HG03469 (cell line): Measurements from ENCODE around the gene TSHZ1.
"Not testable (repeated sequence)": the region's sequence is repeated elsewhere in the genome, so short reads cannot be mapped to it uniquely, and the experiment has no call there.

Experiments
- ATAC-seq: cut with Tn5 transposase; IDR thresholded peaks from one replicate; pipeline ENCODE4 v1.9.1; 2021; ENCODE audit warnings: mild to moderate bottlenecking, moderate library complexity, moderate number of reproducible peaks; ENCODE audit not compliant: unreplicated experiment

Gene TSHZ1

DNA sequence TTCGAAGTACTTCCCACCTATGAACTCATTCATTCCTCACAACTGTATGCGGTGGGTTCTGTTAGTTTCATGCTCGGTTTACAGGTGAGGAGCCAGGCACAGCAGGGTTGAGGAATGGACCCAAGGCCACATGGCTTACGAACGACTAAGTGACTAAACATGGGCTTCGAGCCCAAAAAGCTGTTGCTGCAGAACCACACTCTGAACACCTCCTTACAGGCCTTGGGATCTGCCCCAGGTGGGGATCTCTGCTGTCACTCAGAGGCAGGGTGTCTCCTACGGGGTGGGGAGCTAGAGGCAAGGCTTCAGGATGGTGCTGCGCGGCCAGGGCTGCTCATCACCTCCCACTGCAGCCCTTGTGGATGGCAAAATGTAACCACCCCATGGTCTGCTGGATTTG lies 80.9 kb downstream of the TSHZ1 start:
- ATAC-seq = no peak

DNA sequence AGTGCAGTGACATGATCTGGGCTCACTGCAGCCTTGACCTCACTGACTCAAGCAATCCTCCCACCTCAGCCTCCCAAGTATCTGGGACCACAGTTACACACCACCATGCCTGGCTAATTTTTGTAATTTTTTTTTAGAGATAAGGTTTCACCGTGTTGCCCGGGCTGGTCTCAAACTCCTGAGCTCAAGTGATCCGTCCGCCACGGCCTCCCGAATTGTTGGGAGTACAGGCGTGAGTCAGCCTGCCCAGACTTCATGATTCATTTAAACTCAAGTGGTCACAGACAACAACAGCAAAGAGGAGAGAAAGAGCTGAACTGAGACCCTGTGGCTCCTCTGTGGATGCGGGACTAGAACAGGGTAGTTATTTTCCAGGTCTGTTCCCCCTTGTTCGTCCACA lies 83.0 kb downstream of the TSHZ1 start:
- ATAC-seq = no peak

DNA sequence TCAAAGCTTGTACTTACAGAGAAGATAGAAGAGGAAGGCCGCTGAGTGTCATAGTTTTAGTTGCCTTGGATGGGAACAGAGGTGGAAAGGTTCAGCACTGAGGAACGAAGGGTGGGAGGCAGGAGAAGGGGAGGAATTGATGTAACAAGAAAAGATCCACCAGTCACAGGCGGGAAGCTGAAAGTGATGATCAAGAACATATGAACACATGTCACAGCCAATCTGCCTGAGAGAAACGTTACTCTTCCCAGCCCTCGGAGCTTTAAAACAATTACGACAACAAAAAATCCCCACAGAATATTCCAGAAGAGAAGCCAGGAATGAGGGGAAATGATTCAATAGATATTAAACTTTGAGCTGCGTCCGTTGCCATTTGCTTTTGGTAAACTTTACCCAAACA lies 87.1 kb downstream of the TSHZ1 start:
- ATAC-seq = no peak

DNA sequence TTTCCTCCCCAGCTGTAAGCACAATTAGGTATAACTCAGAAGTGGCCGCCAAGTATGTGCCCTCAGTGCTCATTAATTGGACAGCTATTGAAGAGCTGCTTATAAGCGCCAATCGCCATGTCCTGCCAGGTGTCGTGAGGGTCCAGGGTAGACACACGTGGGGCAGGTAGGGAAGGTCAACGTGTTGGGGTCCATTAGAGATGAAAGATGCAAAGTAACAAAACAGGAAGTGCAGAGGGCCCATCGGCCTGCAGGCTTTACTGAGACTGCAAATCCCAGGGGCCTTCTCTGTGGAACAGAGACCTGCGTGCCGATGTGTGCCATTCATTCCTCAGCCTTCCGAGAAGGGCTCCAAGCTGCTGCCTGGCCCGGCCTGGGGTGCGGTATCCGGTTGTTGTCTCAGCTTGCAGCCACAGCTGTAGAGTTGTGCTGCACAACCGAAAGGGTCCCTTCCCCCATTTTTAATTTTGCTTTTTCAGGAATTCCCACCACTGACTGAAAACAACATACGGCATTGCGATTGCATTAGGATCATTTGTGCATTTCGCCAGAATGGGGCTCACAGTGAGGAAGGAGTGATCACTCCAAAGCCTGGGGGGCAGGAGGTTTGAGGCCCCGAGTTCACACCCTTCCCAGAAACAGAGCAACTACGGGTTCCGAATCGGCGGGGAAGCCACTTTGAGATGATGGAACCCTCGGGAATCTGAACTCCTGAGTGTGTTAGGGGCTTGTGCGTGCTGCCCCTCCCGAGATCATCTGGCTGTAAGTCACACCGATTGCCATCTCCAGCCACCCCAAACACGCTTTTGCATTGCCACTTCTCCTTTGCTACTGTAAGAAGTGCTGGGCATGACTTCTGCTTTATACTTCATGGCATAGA lies 94.3 kb downstream of the TSHZ1 start:
- ATAC-seq = no peak

DNA sequence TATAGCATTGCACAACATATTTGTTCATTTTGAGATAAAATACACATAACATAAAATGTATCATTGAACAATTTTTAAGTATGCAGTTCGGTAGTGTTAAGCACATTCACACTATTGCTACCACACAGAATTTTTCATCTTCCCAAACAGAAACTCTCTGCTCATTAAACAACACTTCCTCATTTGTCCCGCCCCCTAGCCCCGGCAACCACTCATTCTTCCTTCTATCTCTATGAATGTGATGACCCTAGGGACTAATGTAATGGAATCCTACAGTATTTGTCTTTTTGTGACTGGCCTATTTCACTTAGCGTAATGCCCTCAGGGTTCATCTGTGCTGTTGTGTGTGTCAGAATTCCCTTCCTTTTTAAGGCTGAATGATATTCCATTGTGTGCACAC lies 95.4 kb downstream of the TSHZ1 start:
- no peak for ATAC-seq

DNA sequence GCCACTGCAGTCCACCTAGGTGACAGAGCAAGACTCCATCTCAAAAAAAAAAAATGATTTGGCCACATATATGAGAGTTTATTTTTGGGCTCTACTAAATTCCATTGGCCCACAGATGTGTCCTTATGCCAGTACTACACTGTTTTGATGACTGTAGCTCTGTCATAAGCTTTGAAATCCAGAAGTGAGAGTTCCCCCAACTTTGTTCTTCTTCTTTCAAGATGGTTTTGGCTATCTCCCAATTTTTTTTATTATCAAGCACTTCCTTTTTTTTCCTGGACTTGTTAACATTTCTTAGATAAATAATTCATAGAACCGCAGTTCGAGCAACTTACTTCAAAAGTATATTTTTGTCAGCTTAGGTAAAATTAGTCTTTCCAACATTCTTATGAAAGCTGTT lies 96.9 kb downstream of the TSHZ1 start:
- no peak for ATAC-seq

DNA sequence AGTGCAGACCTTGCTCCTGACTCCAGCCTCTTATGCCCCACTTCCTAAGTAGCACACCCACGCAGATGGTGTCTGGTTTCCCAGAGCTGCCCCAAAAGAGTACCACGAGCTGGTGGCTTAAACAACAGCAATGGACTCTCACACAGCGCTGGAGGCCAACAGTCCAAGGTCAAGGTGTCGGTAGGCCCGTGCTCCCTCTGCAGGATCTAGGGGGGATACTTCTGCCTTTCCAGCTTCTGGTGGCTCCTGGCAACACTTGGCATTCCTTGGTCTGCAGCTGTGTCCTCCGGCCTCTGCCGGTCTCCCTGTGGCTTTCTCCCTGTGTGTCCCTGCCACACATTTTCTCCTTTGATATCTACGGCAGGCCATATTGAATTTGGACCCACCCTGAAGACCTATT lies 99.0 kb downstream of the TSHZ1 start:
- ATAC-seq = no peak

DNA sequence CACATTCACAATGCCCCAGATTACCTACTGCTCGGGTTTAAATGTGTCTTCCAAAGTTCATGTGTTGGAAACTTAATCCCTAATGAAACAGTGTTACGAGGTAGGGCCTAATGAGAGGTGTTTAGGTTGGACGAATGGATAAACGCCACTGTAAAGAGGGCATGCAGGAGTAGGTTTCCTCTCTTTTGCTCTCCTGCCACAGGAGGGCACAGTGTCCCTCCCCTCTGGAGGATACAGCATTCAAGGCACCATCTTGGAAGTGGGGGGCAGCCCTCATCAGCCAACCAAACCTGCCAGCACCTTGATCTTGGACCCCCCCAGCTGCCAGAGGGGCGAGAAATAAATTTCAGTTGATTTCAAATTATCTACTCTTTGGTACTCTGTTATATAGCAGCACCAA lies 103.5 kb downstream of the TSHZ1 start:
- no peak for ATAC-seq

DNA sequence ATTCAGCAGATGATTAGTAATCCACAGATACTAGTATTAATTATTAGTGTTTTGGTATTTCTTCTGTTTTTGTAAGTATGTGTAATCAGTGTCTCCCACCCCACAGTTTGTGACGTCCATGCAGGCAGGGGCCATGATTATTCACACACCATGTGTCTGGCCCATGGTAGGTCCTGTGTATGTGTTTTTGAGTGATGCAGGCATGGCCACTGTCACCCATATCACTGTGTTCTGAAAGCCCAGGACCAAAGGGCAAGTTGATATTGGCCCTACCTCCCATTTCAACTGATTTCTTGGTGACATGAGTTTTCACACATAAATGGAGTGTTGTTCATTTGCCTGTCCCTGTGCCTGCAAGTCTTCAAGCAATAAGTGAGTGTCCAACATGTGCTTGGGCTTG lies 104.0 kb downstream of the TSHZ1 start:
- ATAC-seq = no peak

DNA sequence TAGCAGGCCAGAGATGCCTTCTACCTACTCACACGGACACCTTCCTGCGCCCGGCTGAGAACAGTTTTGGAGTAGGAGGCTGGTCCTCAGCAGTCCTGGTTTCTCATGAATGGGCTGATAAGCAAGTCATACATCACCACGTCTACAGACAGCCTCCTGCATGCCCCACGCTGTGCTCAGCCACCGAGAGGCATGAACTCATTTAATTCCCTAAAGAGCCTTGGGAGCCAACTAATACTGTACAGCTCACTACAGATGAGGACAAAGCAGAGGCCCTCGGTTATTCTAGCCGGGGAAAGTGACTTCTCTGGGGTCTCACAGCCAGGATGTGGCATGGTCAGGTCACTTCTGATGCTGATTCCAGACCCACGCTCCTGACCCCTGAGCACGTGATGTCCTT lies 105.6 kb downstream of the TSHZ1 start:
- ATAC-seq = no peak

DNA sequence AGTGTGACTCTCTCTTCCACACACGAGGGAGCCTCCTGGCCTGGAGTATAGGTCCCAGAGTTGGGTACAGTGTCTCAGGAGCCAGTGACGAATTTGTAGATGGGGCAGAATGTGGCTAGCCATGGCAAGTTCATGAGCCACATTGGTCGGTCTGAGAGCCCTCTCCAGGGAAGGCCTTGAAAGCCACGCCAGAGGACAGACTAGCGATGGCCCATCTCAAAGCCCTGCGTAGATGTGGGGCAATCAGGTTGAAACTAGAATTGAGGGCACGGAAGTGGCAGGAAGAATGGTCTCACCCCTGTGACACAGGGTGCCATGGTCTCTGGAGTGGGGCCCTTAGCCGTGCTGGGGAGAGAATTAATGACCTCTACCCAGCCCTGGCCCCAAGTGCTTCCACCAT lies 106.2 kb downstream of the TSHZ1 start:
- ATAC-seq = no peak

DNA sequence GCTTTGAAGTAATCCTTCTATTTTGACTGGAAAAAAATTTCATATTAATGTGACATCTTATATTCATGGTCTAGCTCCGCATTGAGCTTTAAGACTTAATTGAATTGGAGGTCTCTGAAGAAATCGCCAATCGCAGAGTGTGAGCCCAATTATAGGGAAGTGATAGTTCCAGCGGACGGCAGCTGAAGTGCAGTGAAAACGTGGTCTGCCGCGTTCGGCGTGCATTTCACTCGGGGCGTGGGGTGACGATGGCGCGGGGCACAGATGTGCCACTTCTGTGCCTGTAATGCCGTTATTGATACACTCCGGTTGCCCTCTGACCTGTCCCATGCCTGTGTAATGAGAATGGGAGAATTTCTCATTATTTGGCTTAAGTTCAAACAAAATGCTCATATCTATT lies 106.7 kb downstream of the TSHZ1 start:
- ATAC-seq = no peak

DNA sequence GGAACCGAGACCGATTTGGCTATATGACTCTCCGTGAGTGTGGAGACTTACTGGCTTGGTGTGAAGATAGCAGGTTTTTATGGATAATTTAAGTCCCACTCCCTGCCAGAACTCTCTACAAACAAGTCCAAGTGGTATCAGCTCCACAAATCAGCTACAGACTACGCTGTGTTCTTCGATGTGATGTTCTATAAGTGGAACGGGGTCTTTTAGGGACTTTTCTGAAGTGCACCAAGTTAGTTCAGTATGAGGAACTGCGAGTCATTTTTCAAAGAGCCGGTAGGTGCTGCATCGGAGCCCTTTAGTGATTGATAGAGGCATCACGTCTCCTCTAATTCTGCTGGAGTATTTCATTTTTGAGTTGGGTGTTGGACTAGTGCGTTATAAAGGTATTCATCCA lies 107.1 kb downstream of the TSHZ1 start:
- ATAC-seq = no peak

DNA sequence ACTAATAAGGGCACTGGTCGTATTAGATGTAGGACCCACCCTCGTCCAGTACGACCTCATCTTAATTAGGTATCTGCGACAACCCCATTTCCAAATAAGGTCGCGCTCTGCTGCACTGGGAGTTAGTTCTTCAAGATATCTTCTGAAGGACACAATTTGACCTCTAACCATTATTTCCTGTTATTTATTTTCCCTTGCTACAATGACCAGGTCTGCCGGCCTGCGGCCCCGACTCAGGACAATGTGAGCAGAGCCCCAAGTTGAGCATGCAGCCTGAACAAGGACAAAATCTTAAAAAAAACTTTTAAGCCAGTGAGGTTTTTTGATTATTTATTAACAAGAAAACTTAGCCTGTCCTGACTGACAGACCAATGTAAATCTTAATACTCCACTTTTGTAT lies 109.3 kb downstream of the TSHZ1 start:
- ATAC-seq = no peak

DNA sequence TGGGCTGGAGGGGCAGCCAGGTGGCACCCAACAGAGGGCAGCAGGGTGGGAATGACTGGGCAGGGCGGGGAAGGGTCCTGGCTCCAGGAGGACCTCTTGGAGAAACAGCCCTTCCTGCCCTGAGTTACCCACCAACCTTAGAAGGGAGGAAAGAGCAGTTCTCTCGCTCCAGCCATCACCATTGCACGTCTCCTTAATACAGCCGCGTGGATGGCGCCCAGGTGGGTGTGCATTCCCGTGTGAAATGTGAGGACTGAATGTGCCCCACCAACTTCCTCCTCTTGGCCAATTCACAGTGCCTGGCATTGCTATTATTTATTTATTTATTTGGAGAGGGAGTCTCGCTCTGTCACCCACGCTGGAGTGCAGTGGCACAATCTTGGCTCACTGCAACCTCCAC lies 109.9 kb downstream of the TSHZ1 start:
- ATAC-seq = no peak

DNA sequence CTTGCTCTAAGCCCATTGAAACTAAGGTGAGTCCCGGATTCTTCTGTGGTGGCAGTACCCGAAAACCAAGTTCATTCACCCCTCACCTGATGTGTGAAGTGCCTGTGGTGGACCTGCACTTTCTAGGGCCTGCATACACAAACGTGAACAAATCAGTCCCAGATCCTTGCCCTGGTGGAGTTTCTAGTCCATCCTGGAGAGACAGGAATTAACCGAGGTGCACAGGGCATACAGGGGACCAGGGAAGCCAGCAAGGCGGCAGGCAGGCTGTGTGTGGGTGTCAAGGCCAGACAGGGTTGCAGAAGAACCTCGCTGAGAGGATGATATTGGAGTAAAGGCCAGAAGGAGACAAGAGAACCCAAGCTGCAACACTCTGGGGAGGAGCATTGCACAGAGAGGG lies 110.8 kb downstream of the TSHZ1 start:
- ATAC-seq = no peak

DNA sequence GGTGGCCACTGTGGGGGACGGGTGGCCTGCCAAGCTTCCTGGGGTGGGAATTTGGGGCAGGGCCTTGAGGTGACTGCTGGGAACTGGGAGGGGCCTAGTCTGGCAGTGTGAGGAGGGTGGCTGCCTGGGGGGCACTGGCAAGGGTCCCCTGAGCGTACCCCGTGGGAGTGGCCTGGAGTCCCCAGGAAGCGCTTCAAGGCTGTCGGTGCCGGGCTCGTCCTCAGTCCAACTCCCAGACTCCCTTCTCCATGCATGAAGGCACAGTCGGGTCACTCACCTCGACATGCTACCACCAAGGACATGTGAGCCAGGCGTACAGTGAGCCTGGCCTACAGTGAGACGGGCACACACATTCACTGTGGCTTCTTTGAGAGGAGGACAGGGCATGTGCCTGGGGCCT lies 111.6 kb downstream of the TSHZ1 start:
- no peak for ATAC-seq

DNA sequence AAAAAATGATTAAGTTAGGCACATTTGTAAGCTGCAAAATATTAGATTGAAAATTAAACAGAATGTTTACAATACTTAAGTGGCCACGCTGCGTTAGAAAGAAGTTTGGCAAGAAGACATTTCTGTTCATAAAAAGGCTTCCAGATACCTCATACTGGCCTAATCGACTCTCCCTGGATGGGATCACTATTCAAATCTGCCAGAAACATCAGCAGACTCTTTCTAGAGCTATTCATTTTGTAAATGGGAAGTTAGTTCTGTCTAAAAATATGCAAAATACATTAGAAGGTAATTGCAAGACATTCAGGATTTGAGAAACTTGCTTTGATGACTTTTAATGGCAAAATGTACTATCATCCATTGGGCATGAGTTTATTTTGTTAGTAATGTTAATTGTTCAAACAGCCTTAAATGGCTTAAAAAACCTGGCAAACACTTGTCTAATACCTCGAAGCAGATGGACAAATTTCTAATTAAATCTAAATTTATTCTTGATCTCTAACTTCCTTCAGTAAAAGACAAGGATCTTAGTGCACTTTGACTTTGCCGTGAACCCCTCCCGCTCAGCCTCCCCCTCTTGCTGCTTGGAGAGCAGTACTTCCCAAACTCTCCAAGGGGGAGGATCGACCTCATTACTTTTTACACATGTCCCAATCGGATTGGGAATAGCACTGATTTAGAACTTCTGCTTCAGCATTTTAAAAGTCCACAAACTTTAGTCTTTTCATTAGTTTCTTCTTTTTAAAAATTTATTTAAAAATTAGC lies 113.4 kb downstream of the TSHZ1 start:
- ATAC-seq = no peak

DNA sequence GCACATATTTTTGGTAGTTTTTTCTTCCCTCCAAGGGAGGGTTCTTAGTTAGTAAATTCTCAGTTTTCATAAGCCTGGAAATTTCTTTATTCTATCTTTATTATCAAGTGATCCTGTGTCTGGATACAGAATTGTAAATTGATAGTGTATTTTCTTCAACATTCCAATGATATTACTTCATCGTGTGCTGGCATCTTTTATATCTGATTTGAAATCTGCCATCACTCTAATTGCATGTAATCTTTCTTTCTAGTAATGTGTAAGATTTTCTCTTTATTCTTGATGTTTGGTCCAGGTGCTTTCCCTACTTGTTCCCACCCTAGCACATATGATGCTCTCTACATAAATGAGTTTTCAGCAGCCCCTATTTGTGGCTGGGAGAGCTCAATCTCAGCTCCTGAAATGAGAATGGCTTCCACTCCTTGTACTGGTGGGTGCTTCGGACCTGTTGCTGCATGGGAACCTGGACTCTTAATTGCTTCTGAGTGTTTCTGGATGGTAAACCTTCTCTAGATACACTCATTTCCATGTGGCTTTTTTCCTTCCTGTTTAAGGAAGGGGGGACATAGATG lies 114.2 kb downstream of the TSHZ1 start:
- no peak for ATAC-seq

DNA sequence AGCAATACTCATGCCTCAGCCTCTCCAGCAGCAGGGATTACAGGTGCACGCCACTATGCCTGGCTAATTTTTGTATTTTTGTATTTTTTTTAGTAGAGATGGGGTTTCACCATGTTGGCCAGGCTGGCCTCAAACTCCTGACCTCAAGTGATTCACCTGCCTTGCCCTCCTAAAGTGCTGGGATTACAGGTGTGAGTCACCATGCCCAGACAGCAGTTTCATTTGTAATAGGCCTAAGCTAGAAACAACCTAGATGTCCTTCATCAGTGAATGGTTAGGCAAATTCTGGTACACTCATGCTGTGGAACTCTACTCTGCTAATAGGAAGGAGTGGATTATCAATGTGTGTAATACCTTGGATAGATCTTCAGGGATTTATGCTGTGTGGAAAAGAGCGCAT lies 119.2 kb downstream of the TSHZ1 start:
- ATAC-seq = not testable (repeated sequence)

DNA sequence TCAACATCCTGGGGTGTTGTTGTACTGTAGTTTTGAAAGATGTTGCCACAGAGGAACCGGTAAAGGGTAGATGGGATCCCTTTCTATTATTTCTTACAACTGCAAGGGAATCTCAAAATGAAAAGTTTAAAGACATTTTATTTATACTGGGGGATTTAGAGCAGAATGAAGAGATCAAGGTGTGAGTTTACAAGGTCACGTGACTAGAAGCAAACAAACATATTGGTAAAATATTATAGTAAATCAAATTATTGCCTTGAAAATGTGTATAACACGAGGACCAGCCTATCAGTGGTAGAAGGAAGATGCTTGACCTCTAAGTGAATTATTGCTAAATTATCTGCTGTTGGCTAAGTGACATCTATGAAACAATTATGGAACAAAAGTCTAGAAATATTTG lies 119.7 kb downstream of the TSHZ1 start:
- no peak for ATAC-seq

DNA sequence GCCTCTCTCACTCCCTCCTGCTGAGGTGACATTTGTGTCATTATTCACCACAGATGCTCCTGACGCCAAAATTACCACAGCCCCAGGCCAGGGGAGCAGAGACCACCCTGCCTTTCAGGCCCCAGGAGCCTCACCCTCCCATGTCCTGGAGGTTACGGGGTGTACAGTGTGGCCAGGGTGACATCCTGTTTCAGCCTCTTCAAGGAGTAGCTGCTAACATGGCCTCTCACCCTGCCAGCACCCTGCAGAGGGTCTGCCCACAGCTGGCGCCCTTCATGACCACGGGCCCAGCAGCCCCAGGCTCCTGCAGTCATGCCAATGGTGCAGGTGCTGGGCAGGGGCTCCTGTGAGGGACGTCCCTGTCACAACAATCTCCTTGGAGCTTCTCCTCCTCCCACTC lies 124.3 kb downstream of the TSHZ1 start:
- ATAC-seq = no peak
